ENCODE results near the gene DCLK1. TPM values are rescaled to one million over a fixed set of nuclear protein-coding genes. Genes with fewer than 3 reads are reported as not detected.

The DCLK1 gene
- total RNA-seq, 1 experiment from 2014 or later = 0.10 TPM

GRCh38 chr13:35871561-35871960 is 259.6 kb downstream of the DCLK1 start:
- RAD21 ChIA-PET (ENCODE audit: low non-redundant PET in 1 of 2, low total read pairs in 2 of 2, uncharacterized antibody in 2 of 2, unreplicated experiment in 2 of 2) = no interaction called here
- DNase-seq (ENCODE audit: low read depth, low spot score) = no peak
- CTCF ChIA-PET = no interaction called here
- Histone ChIP-seq H3K9me2 (ENCODE audit: insufficient read depth) (no peaks in the 10 kb centered on the region), H3K9ac (ENCODE audit: low read length) (no peak overlapping the region), H3K9me3 (ENCODE audit: control insufficient read depth in 1 of 2, insufficient read depth in 1 of 2, low read depth in 1 of 2, low read length in 2 of 2) (no peaks in the 10 kb centered on the region), H3K4me1 (ENCODE audit: control insufficient read depth in 1 of 2, insufficient read depth in 2 of 2, low read length in 2 of 2) (no peaks in the 10 kb centered on the region), H4K20me1 (ENCODE audit: insufficient read depth) (no peaks in the 10 kb centered on the region), H3K36me3 (ENCODE audit: control insufficient read depth in 1 of 2, insufficient read depth in 2 of 2, low read length in 2 of 2) (no peaks in the 10 kb centered on the region), H3K27ac (ENCODE audit: low read depth, low read length) (no peak overlapping the region), H3K27me3 (ENCODE audit: insufficient read depth, low read length) (peaks cover 8% of the 10 kb centered on the region; the same call in 1 of the 2 replicates), H3K4me3 (replicated peaks in 1 of 2; ENCODE audit: low read depth in 1 of 2, low read length in 2 of 2) (no peak overlapping the region), H2AFZ (ENCODE audit: low read depth, low read length, poor library complexity, severe bottlenecking) (no peak overlapping the region), H3K79me2 (ENCODE audit: insufficient read depth, low read length) (no peaks in the 10 kb centered on the region), H3K4me2 (ENCODE audit: low read length) (no peak overlapping the region)
- POLR2A ChIA-PET = no interaction called here
- no peak for ATAC-seq
- intact Hi-C loops (cut with micrococcal nuclease) = no loop called here
- TF ChIP-seq CBX3 (IDR thresholded peaks at IDR 0.05; ENCODE audit: low read depth) (no peak), FOSL1 (IDR thresholded peaks at IDR 0.05; ENCODE audit: low read depth) (no peak), ZBTB33 (IDR thresholded peaks at IDR 0.05; ENCODE audit: extremely low read depth, insufficient replicate concordance, low read length) (no peak), SRF (IDR thresholded peaks at IDR 0.05; ENCODE audit: low read depth) (no peak), MAX (IDR thresholded peaks at IDR 0.05) (no peak), ZNF274 (IDR thresholded peaks at IDR 0.05; ENCODE audit: low read depth, low read length) (no peak), CEBPB (IDR thresholded peaks at IDR 0.05; ENCODE audit: low read depth) (no peak), CTCF (IDR thresholded peaks at IDR 0.05 in 2 of 3, conservative IDR thresholded peaks at IDR 0.05 in 1 of 3; ENCODE audit: borderline replicate concordance in 1 of 3, insufficient read depth in 1 of 3, low read depth in 2 of 3, low read length in 2 of 3) (no peak), POLR2A (IDR thresholded peaks at IDR 0.05; ENCODE audit: borderline replicate concordance, extremely low read depth, insufficient read depth, insufficient read length) (no peak), YY1 (IDR thresholded peaks at IDR 0.05; ENCODE audit: extremely low read depth, insufficient replicate concordance, low read depth, low read length) (no peak), EGR1 (IDR thresholded peaks at IDR 0.05; ENCODE audit: low read depth) (no peak), ATF3 (IDR thresholded peaks at IDR 0.05) (no peak), JUND (IDR thresholded peaks at IDR 0.05) (no peak), TCF7L2 (IDR thresholded peaks at IDR 0.05; ENCODE audit: borderline replicate concordance, extremely low read depth, insufficient read depth, insufficient read length) (no peak)
- BruUV-seq (replicated peaks) = no TSS peak
